Limb (tissue), 2 donors: ENCODE measurements around the gene ANKRD10.
"Not testable (repeated sequence)": the region's sequence is repeated elsewhere in the genome, so short reads cannot be mapped to it uniquely, and the experiment has no call there.

ENCODE experiments used
- DNase-seq, 2 donors: peaks; one replicate each; pipeline ENCODE4 v3.0.0-alpha.2; 2016; ENCODE audit errors: extremely low spot score in 2 of 2

ANKRD10 gene

GRCh38 chr13:110867380-110867779, 47.5 kb downstream of the ANKRD10 start:
- no peak for DNase-seq

- DNase-seq: no peak
These were observed 48.2 kb downstream of the ANKRD10 start for GRCh38 chr13:110866491-110867170.

GRCh38 chr13:110863685-110864084, 51.2 kb downstream of the ANKRD10 start:
- DNase-seq: no peak

GRCh38 chr13:110860983-110861382, 53.9 kb downstream of the ANKRD10 start:
- DNase-seq: no peak

- no peak for DNase-seq
These were observed 57.7 kb downstream of the ANKRD10 start for GRCh38 chr13:110856942-110857835.

- DNase-seq: no peak
These were observed 59.5 kb downstream of the ANKRD10 start for GRCh38 chr13:110855363-110855762.

- DNase-seq: no peak
These were observed 60.0 kb downstream of the ANKRD10 start for GRCh38 chr13:110854866-110855265.

- DNase-seq: no peak
These were observed 61.6 kb downstream of the ANKRD10 start for GRCh38 chr13:110853235-110853721.

- no peak for DNase-seq
These were observed 64.0 kb downstream of the ANKRD10 start for GRCh38 chr13:110850840-110851239.

- no peak for DNase-seq
These were observed 64.9 kb downstream of the ANKRD10 start for GRCh38 chr13:110850006-110850405.

GRCh38 chr13:110845520-110845919, 69.3 kb downstream of the ANKRD10 start:
- DNase-seq: no peak

GRCh38 chr13:110841846-110842245, 73.0 kb downstream of the ANKRD10 start:
- no peak for DNase-seq

GRCh38 chr13:110841406-110841805, 73.5 kb downstream of the ANKRD10 start:
- no peak for DNase-seq

- DNase-seq: no peak
These were observed 75.9 kb downstream of the ANKRD10 start for GRCh38 chr13:110838867-110839538.

- DNase-seq: no peak
These were observed 76.8 kb downstream of the ANKRD10 start for GRCh38 chr13:110838116-110838515.

- DNase-seq: not testable (repeated sequence)
These were observed 77.3 kb downstream of the ANKRD10 start for GRCh38 chr13:110837397-110838061.

GRCh38 chr13:110836605-110836903, 78.3 kb downstream of the ANKRD10 start:
- no peak for DNase-seq

- DNase-seq: no peak
These were observed 78.9 kb downstream of the ANKRD10 start for GRCh38 chr13:110835721-110836604.

- DNase-seq: no peak
These were observed 80.3 kb downstream of the ANKRD10 start for GRCh38 chr13:110834572-110834971.

GRCh38 chr13:110832531-110832930, 82.3 kb downstream of the ANKRD10 start:
- no peak for DNase-seq

- no peak for DNase-seq
These were observed 82.7 kb downstream of the ANKRD10 start for GRCh38 chr13:110832205-110832479.
